Duodenal mucosa (tissue), 2 donors: Measurements from ENCODE around the gene CCK.
"Not testable (repeated sequence)": the region's sequence is repeated elsewhere in the genome, so short reads cannot be mapped to it uniquely, and the experiment has no call there.

Experiments used
- H3K27ac ChIP-seq: one replicate; pipeline ENCODE4 v1.7.0; 2013; ENCODE audit warnings: low read depth, low read length
- H3K27me3 ChIP-seq, 2 donors: one replicate each; pipeline ENCODE4 v1.7.0; 2013; ENCODE audit warnings: low read length in 2 of 2, control low read depth in 1 of 2; ENCODE audit not compliant: insufficient read depth in 2 of 2, control insufficient read depth in 1 of 2
- H3K36me3 ChIP-seq, 2 donors: one replicate each; pipeline ENCODE4 v1.7.0; 2013; ENCODE audit warnings: low read length in 2 of 2, control low read depth in 1 of 2; ENCODE audit not compliant: insufficient read depth in 2 of 2, control insufficient read depth in 1 of 2
- H3K4me1 ChIP-seq, 2 donors: one replicate each; pipeline ENCODE4 v1.7.0; 2013; ENCODE audit warnings: low read length in 2 of 2, control low read depth in 1 of 2; ENCODE audit not compliant: insufficient read depth in 2 of 2, control insufficient read depth in 1 of 2
- H3K4me3 ChIP-seq, 2 donors: one replicate each; pipeline ENCODE4 v1.7.0; 2013; ENCODE audit warnings: low read length in 2 of 2, low read depth in 1 of 2
- H3K9ac ChIP-seq, 2 donors: one replicate each; pipeline ENCODE4 v1.7.0; 2013; ENCODE audit warnings: low read length in 2 of 2, low read depth in 1 of 2
- H3K9me3 ChIP-seq, 2 donors: one replicate each; pipeline ENCODE4 v1.7.0; 2013; ENCODE audit warnings: low read length in 2 of 2, control low read depth in 1 of 2; ENCODE audit not compliant: control insufficient read depth in 1 of 2

CCK gene

GRCh38 chr3:42290966-42291714 is 25.2 kb upstream of the CCK start:
- Histone ChIP-seq H3K27me3 (no peaks in the 10 kb centered on the region), H3K9me3 (no peaks in the 10 kb centered on the region)

GRCh38 chr3:42289026-42289425 is 23.0 kb upstream of the CCK start:
- no peak overlapping the region for H3K4me3 ChIP-seq
- H3K4me1 ChIP-seq = peaks cover 0 to 4% of the 10 kb centered on the region in 2 donors

More at GRCh38 chr3:42290966-42291714, 25.2 kb upstream of the CCK start:
- H3K9ac ChIP-seq = no peak overlapping the region
- H3K4me3 ChIP-seq = no peak overlapping the region
- H3K4me1 ChIP-seq = peaks cover 0 to 4% of the 10 kb centered on the region in 2 donors
- no peaks in the 10 kb centered on the region for H3K36me3 ChIP-seq
- H3K27ac ChIP-seq = no peak overlapping the region

GRCh38 chr3:42288385-42288784 is 22.4 kb upstream of the CCK start:
- Histone ChIP-seq H3K4me1 (peaks cover 0 to 4% of the 10 kb centered on the region in 2 donors), H3K27me3 (no peaks in the 10 kb centered on the region), H3K9me3 (no peaks in the 10 kb centered on the region), H3K27ac (no peak overlapping the region), H3K9ac (no peak overlapping the region), H3K4me3 (no peak overlapping the region), H3K36me3 (no peaks in the 10 kb centered on the region)

More at GRCh38 chr3:42289026-42289425, 23.0 kb upstream of the CCK start:
- no peak overlapping the region for H3K9ac ChIP-seq
- no peaks in the 10 kb centered on the region for H3K9me3 ChIP-seq
- H3K36me3 ChIP-seq = no peaks in the 10 kb centered on the region
- H3K27ac ChIP-seq = no peak overlapping the region
- H3K27me3 ChIP-seq = no peaks in the 10 kb centered on the region

GRCh38 chr3:42287423-42287822 is 21.4 kb upstream of the CCK start:
- not testable (repeated sequence) for H3K9me3 ChIP-seq, H3K4me1 ChIP-seq, H3K27me3 ChIP-seq, H3K9ac ChIP-seq, H3K36me3 ChIP-seq, H3K27ac ChIP-seq, H3K4me3 ChIP-seq

- peaks cover 0 to under 1% of the 10 kb centered on the region in 2 donors for H3K27me3 ChIP-seq
- no peak overlapping the region for H3K9ac ChIP-seq
- no peaks in the 10 kb centered on the region for H3K36me3 ChIP-seq
- H3K9me3 ChIP-seq = peaks cover 10% of the 10 kb centered on the region in 2 donors
- no peak overlapping the region for H3K27ac ChIP-seq
- H3K4me1 ChIP-seq = no peaks in the 10 kb centered on the region
- no peak overlapping the region for H3K4me3 ChIP-seq
These were observed 11.7 kb upstream of the CCK start for GRCh38 chr3:42277676-42278075.

- Histone ChIP-seq H3K4me1 (no peaks in the 10 kb centered on the region), H3K9ac (no peak overlapping the region), H3K9me3 (peaks cover 9 to 10% of the 10 kb centered on the region in 2 donors), H3K27ac (no peak overlapping the region), H3K36me3 (no peaks in the 10 kb centered on the region), H3K27me3 (peaks cover 0 to 3% of the 10 kb centered on the region in 2 donors), H3K4me3 (no peak overlapping the region)
These were observed 10.5 kb upstream of the CCK start for GRCh38 chr3:42276141-42277132.

- Histone ChIP-seq H3K9me3 (peaks cover 4 to 5% of the 10 kb centered on the region in 2 donors), H3K36me3 (no peaks in the 10 kb centered on the region), H3K9ac (no peak overlapping the region), H3K4me3 (no peak overlapping the region), H3K4me1 (no peaks in the 10 kb centered on the region), H3K27me3 (peaks cover 0 to 8% of the 10 kb centered on the region in 2 donors), H3K27ac (no peak overlapping the region)
These were observed 9.2 kb upstream of the CCK start for GRCh38 chr3:42275217-42275616.

- Histone ChIP-seq H3K36me3 (no peaks in the 10 kb centered on the region), H3K9ac (no peak overlapping the region), H3K4me3 (no peak overlapping the region)
These were observed 8.3 kb upstream of the CCK start for GRCh38 chr3:42274266-42274665.

GRCh38 chr3:42273361-42273760 is 7.4 kb upstream of the CCK start:
- Histone ChIP-seq H3K27ac (no peak overlapping the region), H3K4me1 (no peaks in the 10 kb centered on the region), H3K9ac (no peak overlapping the region), H3K36me3 (no peaks in the 10 kb centered on the region), H3K9me3 (no peaks in the 10 kb centered on the region), H3K4me3 (no peak overlapping the region), H3K27me3 (peaks cover 0 to 16% of the 10 kb centered on the region in 2 donors)

More at GRCh38 chr3:42274266-42274665, 8.3 kb upstream of the CCK start:
- Histone ChIP-seq H3K4me1 (no peaks in the 10 kb centered on the region), H3K27ac (no peak overlapping the region), H3K27me3 (peaks cover 0 to 12% of the 10 kb centered on the region in 2 donors), H3K9me3 (no peaks in the 10 kb centered on the region)

- Histone ChIP-seq H3K4me3 (no peak overlapping the region), H3K4me1 (no peaks in the 10 kb centered on the region), H3K9ac (no peak overlapping the region), H3K36me3 (no peaks in the 10 kb centered on the region), H3K9me3 (no peaks in the 10 kb centered on the region), H3K27ac (no peak overlapping the region), H3K27me3 (peaks cover 4 to 20% of the 10 kb centered on the region in 2 donors)
These were observed 5.8 kb upstream of the CCK start for GRCh38 chr3:42271786-42272185.
